ENCODE results near the gene LRRC4C. TPM values are rescaled to one million over a fixed set of nuclear protein-coding genes. Genes with fewer than 3 reads are reported as not detected.

LRRC4C gene
- total and polyA plus RNA-seq, 2 experiments from 2014 or later, result 0.35 to 1.1 TPM

DNA sequence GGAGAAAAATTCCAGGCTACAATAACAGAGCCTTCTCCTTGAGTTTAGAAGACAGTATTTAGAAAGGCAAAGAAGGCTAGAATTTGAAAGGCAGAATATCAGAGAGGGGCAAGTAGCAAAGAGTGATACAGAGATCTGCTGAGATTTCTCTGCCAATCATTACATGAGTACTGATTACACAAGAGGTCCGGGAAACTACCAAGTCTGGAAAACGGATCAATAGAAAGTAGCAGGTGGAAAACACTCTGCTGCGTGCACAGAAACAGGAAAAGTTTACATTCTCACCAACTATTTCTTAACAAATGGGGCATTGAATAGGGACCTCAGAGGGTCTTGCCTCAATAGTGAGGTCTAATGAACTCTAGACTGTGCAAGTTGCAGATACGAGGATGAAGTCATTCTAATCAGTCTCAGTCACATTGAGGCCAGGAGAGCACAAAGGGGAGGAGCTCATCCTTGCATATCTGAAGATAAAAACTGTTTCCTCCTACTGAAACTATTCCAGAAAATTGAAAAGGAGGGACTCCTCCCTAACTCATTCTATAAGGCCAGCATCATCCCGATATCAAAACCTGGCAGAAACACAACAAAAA is 1099.2 kb downstream of the LRRC4C start:
- Mint-ChIP-seq H3K4me3 (no peak overlapping the region), H3K27ac (no peak overlapping the region), H3K9me3 (no peaks in the 10 kb centered on the region), H3K36me3 (ENCODE audit: low read depth) (no peaks in the 10 kb centered on the region), H3K4me1 (peaks cover 2% of the 10 kb centered on the region; the same call in 1 of the 3 replicates), H3K27me3 (ENCODE audit: insufficient read depth, low read depth, poor library complexity) (no peaks in the 10 kb centered on the region)
- Histone ChIP-seq H3F3A (replicated peaks; ENCODE audit: low read depth) (no peaks in the 10 kb centered on the region), H3K27ac (ENCODE audit: low read depth) (no peak overlapping the region), H4K20me1 (replicated peaks; ENCODE audit: insufficient read depth) (no peaks in the 10 kb centered on the region), H3K36me3 (ENCODE audit: insufficient read depth) (no peaks in the 10 kb centered on the region), H3K79me2 (replicated peaks; ENCODE audit: insufficient read depth) (no peaks in the 10 kb centered on the region), H3K9me2 (ENCODE audit: insufficient read depth) (no peaks in the 10 kb centered on the region), H3K4me1 (ENCODE audit: insufficient read depth) (no peaks in the 10 kb centered on the region), H2AFZ (no peak overlapping the region), H3K27me3 (ENCODE audit: insufficient read depth) (no peaks in the 10 kb centered on the region), H3K4me3 (no peak overlapping the region), H3K4me2 (no peak overlapping the region)
- no peak for DNase-seq (ENCODE audit: low spot score)
- TF ChIP-seq CREB1 (CRISPR knock-in tag; IDR thresholded peaks at IDR 0.05; ENCODE audit: low read depth) (no peak), EZH2 (IDR thresholded peaks at IDR 0.05; ENCODE audit: low read depth, unreplicated experiment) (no peak), JUNB (IDR thresholded peaks at IDR 0.05; ENCODE audit: unreplicated experiment) (no peak), POLR2AphosphoS5 (IDR thresholded peaks at IDR 0.05; ENCODE audit: low read depth) (no peak), ZNF114 (CRISPR knock-in tag; IDR thresholded peaks at IDR 0.05) (no peak), ZNF331 (CRISPR knock-in tag; IDR thresholded peaks at IDR 0.05; ENCODE audit: low read depth) (no peak), STAT1 (IDR thresholded peaks at IDR 0.05; ENCODE audit: unreplicated experiment) (no peak), EZH2phosphoT487 (IDR thresholded peaks at IDR 0.05; ENCODE audit: unreplicated experiment) (no peak), NANOG (IDR thresholded peaks at IDR 0.05; ENCODE audit: borderline replicate concordance) (no peak)
- TF ChIP-seq, protein P1, sequence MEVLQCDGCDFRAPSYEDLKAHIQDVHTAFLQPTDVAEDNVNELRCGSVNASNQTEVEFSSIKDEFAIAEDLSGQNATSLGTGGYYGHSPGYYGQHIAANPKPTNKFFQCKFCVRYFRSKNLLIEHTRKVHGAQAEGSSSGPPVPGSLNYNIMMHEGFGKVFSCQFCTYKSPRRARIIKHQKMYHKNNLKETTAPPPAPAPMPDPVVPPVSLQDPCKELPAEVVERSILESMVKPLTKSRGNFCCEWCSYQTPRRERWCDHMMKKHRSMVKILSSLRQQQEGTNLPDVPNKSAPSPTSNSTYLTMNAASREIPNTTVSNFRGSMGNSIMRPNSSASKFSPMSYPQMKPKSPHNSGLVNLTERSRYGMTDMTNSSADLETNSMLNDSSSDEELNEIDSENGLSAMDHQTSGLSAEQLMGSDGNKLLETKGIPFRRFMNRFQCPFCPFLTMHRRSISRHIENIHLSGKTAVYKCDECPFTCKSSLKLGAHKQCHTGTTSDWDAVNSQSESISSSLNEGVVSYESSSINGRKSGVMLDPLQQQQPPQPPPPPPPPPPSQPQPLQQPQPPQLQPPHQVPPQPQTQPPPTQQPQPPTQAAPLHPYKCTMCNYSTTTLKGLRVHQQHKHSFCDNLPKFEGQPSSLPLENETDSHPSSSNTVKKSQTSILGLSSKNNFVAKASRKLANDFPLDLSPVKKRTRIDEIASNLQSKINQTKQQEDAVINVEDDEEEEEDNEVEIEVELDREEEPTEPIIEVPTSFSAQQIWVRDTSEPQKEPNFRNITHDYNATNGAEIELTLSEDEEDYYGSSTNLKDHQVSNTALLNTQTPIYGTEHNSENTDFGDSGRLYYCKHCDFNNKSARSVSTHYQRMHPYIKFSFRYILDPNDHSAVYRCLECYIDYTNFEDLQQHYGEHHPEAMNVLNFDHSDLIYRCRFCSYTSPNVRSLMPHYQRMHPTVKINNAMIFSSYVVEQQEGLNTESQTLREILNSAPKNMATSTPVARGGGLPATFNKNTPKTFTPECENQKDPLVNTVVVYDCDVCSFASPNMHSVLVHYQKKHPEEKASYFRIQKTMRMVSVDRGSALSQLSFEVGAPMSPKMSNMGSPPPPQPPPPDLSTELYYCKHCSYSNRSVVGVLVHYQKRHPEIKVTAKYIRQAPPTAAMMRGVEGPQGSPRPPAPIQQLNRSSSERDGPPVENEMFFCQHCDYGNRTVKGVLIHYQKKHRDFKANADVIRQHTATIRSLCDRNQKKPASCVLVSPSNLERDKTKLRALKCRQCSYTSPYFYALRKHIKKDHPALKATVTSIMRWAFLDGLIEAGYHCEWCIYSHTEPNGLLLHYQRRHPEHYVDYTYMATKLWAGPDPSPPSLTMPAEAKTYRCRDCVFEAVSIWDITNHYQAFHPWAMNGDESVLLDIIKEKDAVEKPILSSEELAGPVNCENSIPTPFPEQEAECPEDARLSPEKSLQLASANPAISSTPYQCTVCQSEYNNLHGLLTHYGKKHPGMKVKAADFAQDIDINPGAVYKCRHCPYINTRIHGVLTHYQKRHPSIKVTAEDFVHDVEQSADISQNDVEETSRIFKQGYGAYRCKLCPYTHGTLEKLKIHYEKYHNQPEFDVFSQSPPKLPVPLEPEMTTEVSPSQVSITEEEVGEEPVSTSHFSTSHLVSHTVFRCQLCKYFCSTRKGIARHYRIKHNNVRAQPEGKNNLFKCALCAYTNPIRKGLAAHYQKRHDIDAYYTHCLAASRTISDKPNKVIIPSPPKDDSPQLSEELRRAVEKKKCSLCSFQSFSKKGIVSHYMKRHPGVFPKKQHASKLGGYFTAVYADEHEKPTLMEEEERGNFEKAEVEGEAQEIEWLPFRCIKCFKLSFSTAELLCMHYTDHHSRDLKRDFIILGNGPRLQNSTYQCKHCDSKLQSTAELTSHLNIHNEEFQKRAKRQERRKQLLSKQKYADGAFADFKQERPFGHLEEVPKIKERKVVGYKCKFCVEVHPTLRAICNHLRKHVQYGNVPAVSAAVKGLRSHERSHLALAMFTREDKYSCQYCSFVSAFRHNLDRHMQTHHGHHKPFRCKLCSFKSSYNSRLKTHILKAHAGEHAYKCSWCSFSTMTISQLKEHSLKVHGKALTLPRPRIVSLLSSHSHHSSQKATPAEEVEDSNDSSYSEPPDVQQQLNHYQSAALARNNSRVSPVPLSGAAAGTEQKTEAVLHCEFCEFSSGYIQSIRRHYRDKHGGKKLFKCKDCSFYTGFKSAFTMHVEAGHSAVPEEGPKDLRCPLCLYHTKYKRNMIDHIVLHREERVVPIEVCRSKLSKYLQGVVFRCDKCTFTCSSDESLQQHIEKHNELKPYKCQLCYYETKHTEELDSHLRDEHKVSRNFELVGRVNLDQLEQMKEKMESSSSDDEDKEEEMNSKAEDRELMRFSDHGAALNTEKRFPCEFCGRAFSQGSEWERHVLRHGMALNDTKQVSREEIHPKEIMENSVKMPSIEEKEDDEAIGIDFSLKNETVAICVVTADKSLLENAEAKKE (CRISPR knock-in tag; IDR thresholded peaks at IDR 0.05), result no peak
- TF ChIP-seq, protein P2, sequence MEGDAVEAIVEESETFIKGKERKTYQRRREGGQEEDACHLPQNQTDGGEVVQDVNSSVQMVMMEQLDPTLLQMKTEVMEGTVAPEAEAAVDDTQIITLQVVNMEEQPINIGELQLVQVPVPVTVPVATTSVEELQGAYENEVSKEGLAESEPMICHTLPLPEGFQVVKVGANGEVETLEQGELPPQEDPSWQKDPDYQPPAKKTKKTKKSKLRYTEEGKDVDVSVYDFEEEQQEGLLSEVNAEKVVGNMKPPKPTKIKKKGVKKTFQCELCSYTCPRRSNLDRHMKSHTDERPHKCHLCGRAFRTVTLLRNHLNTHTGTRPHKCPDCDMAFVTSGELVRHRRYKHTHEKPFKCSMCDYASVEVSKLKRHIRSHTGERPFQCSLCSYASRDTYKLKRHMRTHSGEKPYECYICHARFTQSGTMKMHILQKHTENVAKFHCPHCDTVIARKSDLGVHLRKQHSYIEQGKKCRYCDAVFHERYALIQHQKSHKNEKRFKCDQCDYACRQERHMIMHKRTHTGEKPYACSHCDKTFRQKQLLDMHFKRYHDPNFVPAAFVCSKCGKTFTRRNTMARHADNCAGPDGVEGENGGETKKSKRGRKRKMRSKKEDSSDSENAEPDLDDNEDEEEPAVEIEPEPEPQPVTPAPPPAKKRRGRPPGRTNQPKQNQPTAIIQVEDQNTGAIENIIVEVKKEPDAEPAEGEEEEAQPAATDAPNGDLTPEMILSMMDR (conservative IDR thresholded peaks at IDR 0.05; ENCODE audit: low read depth in 2 of 2), result no peak
- TF ChIP-seq, protein P3, sequence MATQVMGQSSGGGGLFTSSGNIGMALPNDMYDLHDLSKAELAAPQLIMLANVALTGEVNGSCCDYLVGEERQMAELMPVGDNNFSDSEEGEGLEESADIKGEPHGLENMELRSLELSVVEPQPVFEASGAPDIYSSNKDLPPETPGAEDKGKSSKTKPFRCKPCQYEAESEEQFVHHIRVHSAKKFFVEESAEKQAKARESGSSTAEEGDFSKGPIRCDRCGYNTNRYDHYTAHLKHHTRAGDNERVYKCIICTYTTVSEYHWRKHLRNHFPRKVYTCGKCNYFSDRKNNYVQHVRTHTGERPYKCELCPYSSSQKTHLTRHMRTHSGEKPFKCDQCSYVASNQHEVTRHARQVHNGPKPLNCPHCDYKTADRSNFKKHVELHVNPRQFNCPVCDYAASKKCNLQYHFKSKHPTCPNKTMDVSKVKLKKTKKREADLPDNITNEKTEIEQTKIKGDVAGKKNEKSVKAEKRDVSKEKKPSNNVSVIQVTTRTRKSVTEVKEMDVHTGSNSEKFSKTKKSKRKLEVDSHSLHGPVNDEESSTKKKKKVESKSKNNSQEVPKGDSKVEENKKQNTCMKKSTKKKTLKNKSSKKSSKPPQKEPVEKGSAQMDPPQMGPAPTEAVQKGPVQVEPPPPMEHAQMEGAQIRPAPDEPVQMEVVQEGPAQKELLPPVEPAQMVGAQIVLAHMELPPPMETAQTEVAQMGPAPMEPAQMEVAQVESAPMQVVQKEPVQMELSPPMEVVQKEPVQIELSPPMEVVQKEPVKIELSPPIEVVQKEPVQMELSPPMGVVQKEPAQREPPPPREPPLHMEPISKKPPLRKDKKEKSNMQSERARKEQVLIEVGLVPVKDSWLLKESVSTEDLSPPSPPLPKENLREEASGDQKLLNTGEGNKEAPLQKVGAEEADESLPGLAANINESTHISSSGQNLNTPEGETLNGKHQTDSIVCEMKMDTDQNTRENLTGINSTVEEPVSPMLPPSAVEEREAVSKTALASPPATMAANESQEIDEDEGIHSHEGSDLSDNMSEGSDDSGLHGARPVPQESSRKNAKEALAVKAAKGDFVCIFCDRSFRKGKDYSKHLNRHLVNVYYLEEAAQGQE (IDR thresholded peaks at IDR 0.05; ENCODE audit: unreplicated experiment), result no peak
- TF ChIP-seq, protein P4, sequence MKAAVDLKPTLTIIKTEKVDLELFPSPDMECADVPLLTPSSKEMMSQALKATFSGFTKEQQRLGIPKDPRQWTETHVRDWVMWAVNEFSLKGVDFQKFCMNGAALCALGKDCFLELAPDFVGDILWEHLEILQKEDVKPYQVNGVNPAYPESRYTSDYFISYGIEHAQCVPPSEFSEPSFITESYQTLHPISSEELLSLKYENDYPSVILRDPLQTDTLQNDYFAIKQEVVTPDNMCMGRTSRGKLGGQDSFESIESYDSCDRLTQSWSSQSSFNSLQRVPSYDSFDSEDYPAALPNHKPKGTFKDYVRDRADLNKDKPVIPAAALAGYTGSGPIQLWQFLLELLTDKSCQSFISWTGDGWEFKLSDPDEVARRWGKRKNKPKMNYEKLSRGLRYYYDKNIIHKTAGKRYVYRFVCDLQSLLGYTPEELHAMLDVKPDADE (IDR thresholded peaks at IDR 0.05), result no peak
- no peak for ATAC-seq

All from GM23338 (cell line).